Stimulated activated CD4-positive, alpha-beta T cell treated with anti-CD3 and anti-CD28 coated beads, Interleukin-2, amount 100 ng/mL, for 24 hours (primary cell): ENCODE data around the gene WNT8B.

Source experiments
- DNase-seq, 2 donors: peaks; one replicate each; pipeline ENCODE4 v3.0.0-alpha.2; 2020

The WNT8B gene

GRCh38 chr10:100462709-100463108, at the start of gene WNT8B:
WNT8B (plus strand) TSS chr10:100463009; CDS start chr10:100463169, 160 bp downstream.
- no peak for DNase-seq

GRCh38 chr10:100413173-100413572, 49.6 kb upstream of the WNT8B start:
- DNase-seq = no peak

DNA sequence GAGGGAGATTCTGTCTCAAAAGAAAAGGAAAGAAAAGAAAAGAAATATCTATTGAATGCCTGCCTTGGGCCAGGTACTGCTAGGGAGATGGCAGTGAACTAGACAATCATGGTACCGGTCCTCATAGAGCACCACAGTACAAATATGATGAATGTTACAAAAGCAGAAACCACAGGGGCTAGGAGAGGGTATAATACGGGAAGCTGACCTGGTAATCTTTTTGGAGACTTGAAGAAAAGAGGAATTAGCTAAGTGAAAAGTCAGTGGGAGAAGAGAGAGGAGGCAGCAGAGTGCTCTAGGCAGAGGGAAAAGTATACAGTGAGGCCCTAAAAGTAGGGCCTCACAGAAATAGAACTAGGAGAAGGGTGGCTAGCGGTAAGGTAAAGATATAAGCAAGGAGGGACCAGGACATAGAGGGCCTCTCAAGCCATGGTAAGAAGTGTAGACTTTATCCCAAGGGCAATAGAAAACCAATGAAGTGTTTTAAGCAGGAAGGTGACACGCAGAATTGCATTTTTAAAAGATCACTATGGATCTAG, 42.8 kb upstream of the WNT8B start:
- no peak for DNase-seq

- DNase-seq = no peak
Measured at GRCh38 chr10:100427374-100427773, 35.4 kb upstream of the WNT8B start.

DNA sequence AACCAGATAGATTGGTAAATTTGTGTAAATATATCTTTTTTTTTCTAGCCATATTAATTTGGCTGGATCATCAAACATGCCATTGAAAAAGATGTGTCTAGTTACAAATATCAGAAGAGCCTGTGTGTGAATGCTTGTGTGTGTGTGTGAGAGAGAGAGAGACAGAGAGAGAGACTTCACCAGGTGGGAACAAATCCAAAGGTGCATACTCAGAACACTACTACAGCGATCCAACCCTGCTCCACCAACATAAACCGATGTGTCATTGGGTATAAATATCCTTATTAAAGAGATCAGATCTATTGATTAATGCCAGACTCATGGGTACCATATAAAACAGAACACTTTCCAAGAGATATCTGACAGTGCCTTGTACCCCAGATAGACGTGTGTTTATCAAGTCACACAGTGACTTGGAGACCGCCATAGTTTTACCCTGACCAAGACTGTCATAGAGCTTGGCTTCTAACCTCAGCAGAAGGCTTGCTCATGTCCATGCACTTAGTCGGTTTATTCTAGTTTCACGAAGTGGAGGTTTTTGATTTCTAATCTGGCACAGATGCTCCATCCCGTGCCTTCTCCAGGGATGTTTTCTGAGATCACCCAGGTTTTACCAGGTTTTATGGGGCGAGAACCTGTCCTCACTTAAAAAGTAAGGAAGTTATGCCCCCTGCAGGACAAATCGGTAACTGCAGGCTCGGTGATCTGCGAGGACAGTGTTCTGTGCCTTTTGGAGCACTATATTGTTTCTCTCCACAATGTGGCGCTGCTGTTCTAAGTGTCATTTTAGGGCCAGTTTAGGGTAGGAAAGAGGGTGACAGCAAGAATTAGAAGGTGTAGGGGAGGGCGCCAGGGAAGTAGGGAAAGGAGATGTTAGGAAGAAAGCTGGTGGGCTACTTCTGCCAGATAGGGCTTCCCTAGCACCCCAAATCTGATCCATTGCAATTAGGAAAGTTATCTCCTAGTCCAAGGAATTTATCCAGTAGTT, 29.3 kb upstream of the WNT8B start:
- peak; percentile 99 for DNase-seq

DNA sequence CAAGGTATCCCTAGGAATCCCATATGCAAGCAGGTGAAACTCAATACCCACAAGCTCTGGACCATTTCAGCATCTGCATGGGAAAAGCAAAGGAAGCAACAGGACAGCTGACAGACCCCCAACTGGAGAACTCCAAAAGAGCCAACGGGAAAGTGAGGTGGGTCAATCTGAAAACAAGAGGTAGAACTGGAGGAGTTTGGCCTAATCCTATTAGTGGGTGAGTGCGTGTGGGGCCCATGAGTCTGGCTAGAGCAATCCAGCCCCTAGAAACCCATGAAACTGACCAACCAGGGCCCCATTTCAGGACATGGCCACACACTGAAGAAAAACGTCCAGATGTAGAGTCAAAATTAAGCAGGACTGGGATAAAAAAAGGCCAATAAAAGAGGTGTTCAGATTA, 26.6 kb upstream of the WNT8B start:
- no peak for DNase-seq

- DNase-seq = no peak
Measured at GRCh38 chr10:100438674-100439315, 24.0 kb upstream of the WNT8B start.

- no peak for DNase-seq
Measured at GRCh38 chr10:100442548-100442947, 20.3 kb upstream of the WNT8B start.

DNA sequence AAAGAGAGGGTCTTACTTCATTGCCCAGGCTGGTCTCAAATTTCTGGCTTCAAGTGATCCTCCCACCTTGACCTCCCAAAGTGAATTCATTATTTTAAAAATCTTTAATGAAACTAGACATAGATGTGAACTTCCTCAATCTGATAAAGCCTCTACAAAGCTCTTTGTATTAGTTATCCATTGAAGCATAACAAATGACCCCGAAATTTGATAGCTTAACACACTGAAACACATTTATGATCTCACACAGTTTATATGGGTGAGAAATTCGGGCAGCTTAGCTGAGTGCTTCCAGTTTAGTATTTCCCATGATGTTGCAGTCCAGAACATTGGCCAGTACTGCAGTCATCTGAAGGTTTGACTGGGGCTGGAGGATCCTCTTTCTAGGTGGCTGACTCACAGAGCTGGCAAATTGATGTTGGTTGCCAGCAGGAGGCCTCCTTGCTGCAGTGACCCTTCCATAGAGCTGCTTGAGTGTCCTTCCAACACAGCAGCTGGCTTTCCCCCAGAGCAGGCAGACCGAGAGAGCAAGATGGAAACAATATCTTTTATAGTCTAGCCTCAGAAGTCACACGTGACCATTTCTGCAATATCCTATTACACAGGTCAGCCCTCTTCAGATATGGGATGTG, 16.6 kb upstream of the WNT8B start:
- no peak for DNase-seq

DNA sequence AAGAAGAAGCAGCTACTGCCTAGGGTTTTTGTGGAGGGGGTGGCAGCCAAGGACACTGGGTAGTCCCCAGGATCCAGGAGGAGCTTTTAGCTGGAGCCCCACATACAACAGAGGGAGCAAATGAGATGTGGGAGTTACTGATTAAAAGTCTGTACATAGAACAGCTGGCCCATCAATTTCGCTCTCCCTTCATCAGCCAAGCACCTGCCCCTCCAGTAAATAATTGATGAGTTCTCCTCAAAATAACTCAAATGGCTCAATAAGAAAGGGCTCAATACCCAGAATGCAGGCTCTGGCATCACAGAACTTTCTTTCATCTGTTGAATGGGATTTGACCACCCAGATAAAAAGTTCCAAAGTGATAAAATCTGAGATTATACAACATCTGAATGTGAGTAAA, 15.1 kb upstream of the WNT8B start:
- DNase-seq = no peak

DNA sequence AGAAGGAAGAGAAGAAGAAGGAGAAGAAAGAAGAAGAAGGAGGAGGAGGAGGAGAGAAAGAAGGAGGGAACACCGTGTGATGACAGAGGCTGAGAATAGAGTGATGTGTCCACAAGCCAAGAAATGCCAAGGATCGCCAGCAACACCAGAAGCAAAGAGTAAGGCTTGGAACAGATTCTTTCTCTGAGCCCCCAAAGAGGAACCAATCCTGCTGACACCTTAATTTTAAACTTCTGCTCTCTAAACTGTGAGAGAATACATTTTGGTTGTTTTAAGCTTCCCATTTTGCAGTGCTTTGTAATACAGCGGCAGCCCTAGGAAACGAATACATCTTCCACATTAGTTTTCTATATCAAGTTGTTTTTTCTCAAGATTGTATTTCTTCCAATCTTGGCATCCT, 13.9 kb upstream of the WNT8B start:
- no peak for DNase-seq

- DNase-seq = no peak
Measured at GRCh38 chr10:100468322-100468721, 5.5 kb downstream of the WNT8B start.

DNA sequence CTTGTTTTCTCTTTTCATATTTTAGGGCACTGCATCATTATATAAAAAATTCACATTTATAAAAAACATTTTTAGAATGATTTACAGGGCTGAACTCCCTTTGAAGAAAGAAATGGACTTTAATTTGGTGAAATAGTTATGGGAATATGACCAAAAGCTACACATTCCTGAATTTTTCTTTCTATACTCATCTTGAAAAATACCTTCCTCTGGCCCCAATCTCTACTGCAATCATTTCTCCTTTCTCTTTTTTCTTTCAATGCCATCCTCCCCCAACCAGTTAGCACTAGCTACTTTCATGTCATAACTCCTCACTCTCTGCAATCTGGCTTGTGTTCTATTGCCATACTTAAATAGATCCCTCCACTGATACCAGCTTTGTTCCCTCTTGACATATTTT, 6.2 kb downstream of the WNT8B start:
- DNase-seq = no peak

GRCh38 chr10:100469756-100470155, 6.9 kb downstream of the WNT8B start:
- no peak for DNase-seq

GRCh38 chr10:100470367-100470766, 7.6 kb downstream of the WNT8B start:
- no peak for DNase-seq

- DNase-seq = no peak
Measured at GRCh38 chr10:100477970-100478369, 15.2 kb downstream of the WNT8B start.

DNA sequence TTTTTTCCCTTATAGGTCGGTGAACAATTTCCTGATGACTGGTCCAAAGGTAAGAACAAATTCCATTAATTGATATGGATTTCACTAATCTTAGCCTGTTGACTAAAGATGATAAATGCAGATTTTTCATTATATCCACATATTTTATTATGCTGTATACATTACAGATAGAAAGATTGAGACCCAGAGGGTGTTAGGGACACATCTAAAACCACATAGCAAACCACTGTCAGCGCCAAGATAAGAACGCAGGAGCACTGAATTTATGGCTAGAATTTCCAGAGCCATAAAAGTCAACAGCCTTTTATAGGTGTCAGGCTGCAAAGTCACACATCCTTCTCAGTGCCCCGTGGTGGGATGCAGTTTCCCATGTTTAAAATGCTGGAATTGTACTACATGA, 16.2 kb downstream of the WNT8B start:
- DNase-seq = no peak

GRCh38 chr10:100480002-100480401, 17.2 kb downstream of the WNT8B start:
- DNase-seq = no peak

GRCh38 chr10:100481462-100482081, 18.8 kb downstream of the WNT8B start:
- DNase-seq = peak; percentile 89 to 90

GRCh38 chr10:100482181-100482833, 19.5 kb downstream of the WNT8B start:
- DNase-seq = peak; percentile 69 to 73

GRCh38 chr10:100482834-100483185, 20.0 kb downstream of the WNT8B start:
- no peak for DNase-seq

DNA sequence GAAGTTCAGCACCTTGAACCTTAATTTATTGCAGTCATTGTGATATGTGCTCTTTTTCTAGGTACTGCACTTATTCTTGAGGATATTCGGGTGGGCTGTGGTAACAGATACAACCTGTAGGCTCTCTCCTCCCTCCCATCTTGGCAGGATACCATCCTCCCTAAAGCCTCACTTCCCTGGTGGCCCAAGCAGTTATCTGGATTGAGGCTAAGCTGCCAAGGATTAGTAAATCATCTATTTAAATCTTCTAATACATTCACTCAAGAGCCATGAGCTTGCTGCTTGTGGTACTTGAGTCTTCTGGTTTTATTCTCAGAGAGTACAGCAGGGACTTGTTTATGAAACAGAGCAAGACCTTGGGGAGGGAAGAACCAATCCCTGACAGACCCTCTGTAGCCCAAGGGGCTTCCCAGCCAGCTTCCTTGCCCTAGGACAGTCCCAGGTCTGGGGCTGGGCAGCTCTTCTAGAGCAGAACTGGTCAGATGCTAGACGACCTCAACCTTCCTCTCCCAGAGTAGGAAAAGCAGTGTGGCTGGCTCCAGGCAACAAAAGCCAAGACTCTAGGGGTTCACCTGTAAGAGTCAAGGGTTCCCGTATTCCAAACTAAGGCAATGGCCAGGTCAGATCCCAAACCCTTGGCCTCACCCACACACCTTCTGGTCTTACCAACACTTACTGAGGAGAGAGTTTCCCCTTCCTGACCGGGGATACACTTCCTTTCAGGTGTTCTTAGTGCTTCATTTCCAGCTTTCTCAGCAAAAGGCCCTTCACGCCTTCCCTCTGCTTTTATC, 21.3 kb downstream of the WNT8B start:
- DNase-seq = no peak
